ENCODE data around the gene PHKG2.

Gene PHKG2

DNA sequence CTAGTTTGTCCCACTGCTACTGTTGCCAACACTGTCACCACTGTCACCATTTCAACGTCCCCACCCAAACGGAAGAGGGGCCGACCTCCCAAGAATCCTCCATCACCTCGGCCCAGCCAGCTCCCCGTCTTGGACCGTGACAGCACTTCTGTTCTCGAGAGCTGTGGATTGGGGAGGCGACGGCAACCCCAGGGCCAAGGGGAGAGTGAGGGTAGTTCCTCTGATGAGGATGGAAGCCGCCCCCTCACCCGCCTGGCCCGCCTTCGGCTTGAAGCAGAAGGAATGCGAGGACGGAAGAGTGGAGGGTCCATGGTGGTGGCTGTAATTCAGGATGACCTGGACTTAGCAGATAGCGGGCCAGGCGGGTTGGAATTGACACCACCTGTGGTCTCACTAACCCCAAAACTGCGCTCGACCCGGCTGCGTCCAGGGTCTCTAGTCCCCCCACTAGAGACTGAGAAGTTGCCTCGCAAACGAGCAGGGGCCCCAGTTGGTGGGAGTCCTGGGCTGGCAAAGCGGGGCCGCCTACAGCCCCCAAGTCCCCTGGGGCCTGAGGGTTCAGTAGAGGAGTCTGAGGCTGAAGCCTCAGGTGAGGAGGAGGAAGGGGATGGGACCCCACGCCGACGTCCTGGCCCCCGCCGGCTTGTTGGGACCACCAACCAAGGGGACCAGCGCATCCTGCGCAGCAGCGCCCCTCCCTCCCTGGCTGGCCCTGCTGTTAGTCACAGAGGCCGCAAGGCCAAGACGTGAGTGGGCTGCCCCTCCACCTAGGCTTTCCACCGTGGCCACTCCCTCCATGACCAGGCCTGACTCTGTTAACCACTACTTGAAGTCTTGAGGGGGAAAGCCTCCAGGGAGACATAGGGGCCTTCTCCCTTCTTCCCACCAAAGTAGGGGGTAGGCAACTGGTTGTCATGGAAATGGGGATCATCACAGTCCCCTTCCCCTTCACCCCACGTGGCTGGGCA lies 9.0 kb upstream of the PHKG2 start:
- CTCF ChIA-PET, result no interaction called here
- Mint-ChIP-seq H3K27me3 (no peaks in the 10 kb centered on the region), H3K4me3 (no peak overlapping the region), H3K4me1 (no peaks in the 10 kb centered on the region), H3K36me3 (peaks cover 61% of the 10 kb centered on the region), H3K27ac (no peak overlapping the region), H3K9me3 (no peaks in the 10 kb centered on the region)
- DNase-seq, result no peak

DNA sequence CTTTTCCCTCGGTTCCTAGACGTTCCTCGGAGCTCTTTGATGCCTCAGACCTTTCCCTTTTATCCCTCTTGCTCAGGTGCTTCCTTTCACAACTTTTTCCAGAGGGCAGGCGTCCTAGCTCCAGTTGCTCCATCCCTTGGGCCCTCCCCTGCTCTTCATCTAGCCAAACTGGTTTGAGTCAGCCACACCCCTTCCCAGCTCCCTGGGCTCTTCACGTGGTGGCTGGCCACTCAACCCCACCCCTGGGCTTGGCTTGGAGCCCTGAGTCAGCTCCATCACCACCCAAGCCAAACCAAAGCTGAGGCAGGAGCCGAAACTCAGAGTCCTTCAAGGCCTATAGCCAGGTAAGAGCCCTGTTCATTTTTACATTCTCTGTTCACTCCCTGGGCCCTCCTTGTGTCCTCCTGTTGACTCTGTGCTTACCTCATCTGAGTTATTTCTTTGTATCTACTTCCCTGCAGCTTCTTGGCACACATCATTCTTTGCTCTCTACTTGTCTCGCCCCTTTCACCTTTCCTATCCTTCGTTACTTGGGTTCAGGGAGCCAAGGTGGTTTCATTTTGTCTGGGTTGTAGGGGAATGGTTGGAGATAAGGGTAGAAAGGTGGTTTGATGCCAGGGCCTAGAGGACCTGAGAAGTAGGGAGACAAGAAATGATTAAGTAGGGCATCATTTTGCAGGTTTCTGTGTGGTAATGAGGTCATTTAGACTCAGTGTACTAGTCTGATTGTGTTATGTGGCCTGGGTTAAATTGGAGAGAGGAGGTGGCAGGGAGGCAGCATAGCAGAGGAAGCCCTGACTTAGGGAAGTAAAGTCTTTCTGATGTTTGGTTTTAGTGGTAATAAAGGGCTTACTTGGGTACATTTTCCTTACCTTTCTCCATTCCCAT lies 7.6 kb upstream of the PHKG2 start:
- H3K27me3 Mint-ChIP-seq, result no peaks in the 10 kb centered on the region
- peak overlapping the region; percentile 64 for H3K27ac Mint-ChIP-seq
- H3K4me1 Mint-ChIP-seq, result no peaks in the 10 kb centered on the region
- DNase-seq, result no peak
- peaks cover 61% of the 10 kb centered on the region for H3K36me3 Mint-ChIP-seq
- CTCF ChIA-PET, result no interaction called here
- H3K4me3 Mint-ChIP-seq, result no peak overlapping the region
- H3K9me3 Mint-ChIP-seq, result no peaks in the 10 kb centered on the region

DNA sequence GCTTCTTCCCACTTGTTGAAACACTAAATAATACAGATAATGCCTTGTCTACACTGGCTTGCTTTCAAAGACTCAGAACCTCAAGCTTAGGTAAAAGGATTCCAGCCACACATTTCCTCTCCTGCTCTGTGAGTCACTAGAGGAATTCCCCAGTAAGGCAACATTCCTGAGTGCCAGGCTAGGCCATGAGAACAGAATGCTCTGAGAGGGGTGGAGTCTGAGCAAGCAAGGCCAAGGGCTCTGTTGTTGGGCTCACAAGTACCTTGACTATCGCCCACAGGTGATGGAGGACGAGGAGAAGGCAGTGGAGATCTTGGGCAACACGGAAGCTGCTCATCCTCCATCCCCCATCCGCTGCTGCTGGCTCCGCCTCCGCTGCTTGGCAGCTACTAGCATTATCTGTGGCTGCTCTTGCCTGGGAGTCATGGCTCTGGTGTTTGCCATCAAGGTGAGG lies 6.7 kb upstream of the PHKG2 start:
- H3K4me1 Mint-ChIP-seq, result no peaks in the 10 kb centered on the region
- peak overlapping the region; percentile 35 for H3K27ac Mint-ChIP-seq
- H3K4me3 Mint-ChIP-seq, result no peak overlapping the region
- H3K9me3 Mint-ChIP-seq, result no peaks in the 10 kb centered on the region
- CTCF ChIA-PET, result no interaction called here
- no peak for DNase-seq
- peaks cover 54% of the 10 kb centered on the region for H3K36me3 Mint-ChIP-seq
- no peaks in the 10 kb centered on the region for H3K27me3 Mint-ChIP-seq

- CTCF ChIA-PET, result interaction anchor here (0.9 kb wide), 1 partner anchor 21 kb away, joined by 3 read pairs; no protein-coding TSS in a partner anchor
- Mint-ChIP-seq H3K4me1 (peaks cover 15% of the 10 kb centered on the region), H3K27me3 (no peaks in the 10 kb centered on the region), H3K36me3 (peaks cover 38% of the 10 kb centered on the region), H3K4me3 (no peak overlapping the region), H3K9me3 (no peaks in the 10 kb centered on the region), H3K27ac (no peak overlapping the region)
- no peak for DNase-seq
These were observed 4.5 kb upstream of the PHKG2 start for GRCh38 chr16:30743716-30744115.

GRCh38 chr16:30744183-30744582 lies 4.0 kb upstream of the PHKG2 start:
- CTCF ChIA-PET, result interaction anchor here (0.9 kb wide), 1 partner anchor 21 kb away, joined by 3 read pairs; no protein-coding TSS in a partner anchor
- Mint-ChIP-seq H3K4me3 (no peak overlapping the region), H3K27me3 (no peaks in the 10 kb centered on the region), H3K27ac (no peak overlapping the region), H3K4me1 (peaks cover 18% of the 10 kb centered on the region), H3K36me3 (peaks cover 34% of the 10 kb centered on the region), H3K9me3 (no peaks in the 10 kb centered on the region)
- no peak for DNase-seq

- Mint-ChIP-seq H3K27me3 (no peaks in the 10 kb centered on the region), H3K9me3 (no peaks in the 10 kb centered on the region), H3K27ac (no peak overlapping the region), H3K4me3 (no peak overlapping the region), H3K4me1 (peaks cover 26% of the 10 kb centered on the region), H3K36me3 (peaks cover 33% of the 10 kb centered on the region)
- DNase-seq, result no peak
- CTCF ChIA-PET, result interaction anchor here (1.0 kb wide), 1 partner anchor 99 kb away, joined by 3 read pairs; no protein-coding TSS in a partner anchor
These were observed 3.1 kb upstream of the PHKG2 start for GRCh38 chr16:30745082-30745481.

DNA sequence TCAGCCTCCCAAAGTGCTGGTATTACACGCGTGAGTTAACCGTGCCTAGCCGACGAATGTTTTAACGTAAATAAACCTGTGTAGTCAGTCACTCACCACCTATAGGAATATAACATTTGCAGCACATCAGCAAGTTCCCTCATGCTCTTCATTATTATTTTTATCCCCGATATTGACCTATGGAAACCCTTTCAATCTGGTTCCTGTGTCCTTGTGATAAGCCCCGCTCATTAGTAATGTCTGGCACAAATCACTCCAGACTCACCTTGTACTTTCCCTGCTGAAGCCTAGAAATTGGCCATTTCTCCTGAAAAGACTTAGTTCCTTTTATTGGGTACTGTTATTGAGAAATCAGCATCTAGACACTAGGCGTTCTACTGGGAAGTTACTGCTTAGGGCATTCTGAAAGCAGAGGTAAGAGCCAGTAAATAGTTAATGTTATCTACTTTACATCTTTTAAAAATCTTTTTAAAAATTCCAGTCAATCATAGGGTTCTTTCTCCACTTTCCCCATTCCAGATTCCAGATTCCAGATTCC lies 1.5 kb upstream of the PHKG2 start:
- CTCF ChIA-PET, result interaction anchor here (1.0 to 1.2 kb wide), 3 partner anchors 12 to 29 kb away, joined by 3 to 5 read pairs (median 4); no protein-coding TSS in a partner anchor
- H3K27me3 Mint-ChIP-seq, result no peaks in the 10 kb centered on the region
- DNase-seq, result no peak
- H3K9me3 Mint-ChIP-seq, result no peaks in the 10 kb centered on the region
- no peak overlapping the region for H3K4me3 Mint-ChIP-seq
- H3K27ac Mint-ChIP-seq, result peak overlapping the region; percentile 90
- peaks cover 28% of the 10 kb centered on the region for H3K36me3 Mint-ChIP-seq
- peaks cover 28% of the 10 kb centered on the region for H3K4me1 Mint-ChIP-seq

- H3K9me3 Mint-ChIP-seq, result no peaks in the 10 kb centered on the region
- DNase-seq, result no peak
- peak overlapping the region; percentile 90 for H3K27ac Mint-ChIP-seq
- CTCF ChIA-PET, result interaction anchor here (1.0 to 1.2 kb wide), 5 partner anchors 13 to 98 kb away, joined by 3 to 5 read pairs (median 4); no protein-coding TSS in a partner anchor
- H3K36me3 Mint-ChIP-seq, result peaks cover 23% of the 10 kb centered on the region
- H3K4me3 Mint-ChIP-seq, result peak overlapping the region; percentile 92
- H3K27me3 Mint-ChIP-seq, result no peaks in the 10 kb centered on the region
- H3K4me1 Mint-ChIP-seq, result peaks cover 28% of the 10 kb centered on the region
These were observed 894 bp upstream of the PHKG2 start for GRCh38 chr16:30747331-30747730.

- Mint-ChIP-seq H3K4me3 (peak overlapping the region; percentile 92), H3K4me1 (peaks cover 28% of the 10 kb centered on the region), H3K9me3 (no peaks in the 10 kb centered on the region)
These were observed 615 bp downstream of the PHKG2 start for GRCh38 chr16:30748634-30749445.

DNA sequence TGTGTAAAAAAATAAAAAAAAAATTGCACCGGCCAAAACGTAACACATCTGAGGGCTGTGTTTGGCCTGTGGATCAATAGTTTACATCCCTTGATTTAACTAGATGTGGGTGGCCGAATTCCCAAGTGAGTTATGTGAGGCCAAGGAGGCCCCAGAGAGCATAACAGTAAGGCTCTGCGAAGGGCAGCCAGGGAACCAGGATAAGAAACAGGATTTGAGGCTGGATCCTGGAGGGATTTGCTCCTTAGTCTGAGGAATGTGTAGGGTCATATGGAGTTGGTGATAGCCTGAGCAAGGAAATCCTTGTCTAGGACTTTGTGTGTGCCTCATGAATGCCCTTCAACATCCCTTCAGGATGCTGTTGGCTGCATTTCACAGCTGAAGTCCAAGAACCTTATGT lies 2.0 kb downstream of the PHKG2 start:
- Mint-ChIP-seq H3K27me3 (no peaks in the 10 kb centered on the region), H3K4me3 (no peak overlapping the region), H3K36me3 (peaks cover 17% of the 10 kb centered on the region), H3K9me3 (no peaks in the 10 kb centered on the region), H3K27ac (no peak overlapping the region), H3K4me1 (peaks cover 28% of the 10 kb centered on the region)
- DNase-seq, result no peak
- CTCF ChIA-PET, result no interaction called here

More at GRCh38 chr16:30748634-30749445, 615 bp downstream of the PHKG2 start:
- Mint-ChIP-seq H3K27me3 (no peaks in the 10 kb centered on the region), H3K36me3 (peaks cover 19% of the 10 kb centered on the region), H3K27ac (peak overlapping the region; percentile 88)
- CTCF ChIA-PET, result interaction anchor here (1.0 kb wide), 2 partner anchors 55 to 97 kb away, joined by 3 to 4 read pairs; no protein-coding TSS in a partner anchor
- peak; percentile 60 for DNase-seq

DNA sequence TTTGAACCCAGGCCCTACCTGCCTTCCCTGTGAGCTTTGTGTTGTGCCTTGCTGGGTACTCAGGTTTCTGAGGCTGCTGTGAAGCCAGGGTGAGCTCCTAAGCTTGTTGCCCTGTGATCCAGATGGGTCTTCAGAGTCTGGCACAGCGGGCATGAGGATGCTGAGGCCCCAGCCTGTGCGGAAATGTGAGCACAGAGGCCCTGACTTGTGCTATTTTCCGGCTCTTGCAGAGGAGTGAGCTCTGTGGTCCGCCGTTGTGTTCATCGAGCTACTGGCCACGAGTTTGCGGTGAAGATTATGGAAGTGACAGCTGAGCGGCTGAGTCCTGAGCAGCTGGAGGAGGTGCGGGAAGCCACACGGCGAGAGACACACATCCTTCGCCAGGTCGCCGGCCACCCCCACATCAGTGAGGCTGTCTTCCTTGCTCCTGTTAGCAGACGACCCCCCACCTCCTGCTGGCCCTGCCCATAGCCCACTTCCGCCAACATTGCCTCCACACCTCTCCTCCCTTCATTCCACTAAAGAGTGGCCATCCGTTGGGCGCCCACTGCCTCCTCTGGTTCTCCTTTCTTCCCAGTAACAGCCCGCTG lies 2.7 kb downstream of the PHKG2 start:
- Mint-ChIP-seq H3K4me3 (peak overlapping the region; percentile 22), H3K4me1 (peaks cover 28% of the 10 kb centered on the region)

GRCh38 chr16:30753596-30753995 lies 5.4 kb downstream of the PHKG2 start:
- Mint-ChIP-seq H3K36me3 (peaks cover 19% of the 10 kb centered on the region), H3K27ac (no peak overlapping the region), H3K9me3 (no peaks in the 10 kb centered on the region), H3K27me3 (no peaks in the 10 kb centered on the region), H3K4me1 (peaks cover 14% of the 10 kb centered on the region), H3K4me3 (no peak overlapping the region)
- DNase-seq, result no peak
- CTCF ChIA-PET, result no interaction called here

More for the DNA sequence above, 2.7 kb downstream of the PHKG2 start:
- H3K27me3 Mint-ChIP-seq, result no peaks in the 10 kb centered on the region
- CTCF ChIA-PET, result no interaction called here
- no peak for DNase-seq
- no peaks in the 10 kb centered on the region for H3K9me3 Mint-ChIP-seq
- H3K36me3 Mint-ChIP-seq, result peaks cover 19% of the 10 kb centered on the region
- peak overlapping the region; percentile 43 for H3K27ac Mint-ChIP-seq
